ENCODE measurements around the gene APOL1. TPM values are rescaled to one million over a fixed set of nuclear protein-coding genes. Genes with fewer than 3 reads are reported as not detected.
A peak's percentile ranks its signal among the peaks of the same experiment; 100 is the strongest.

APOL1 gene
- total RNA-seq, 1 donor from 2014 or later = 85.8 TPM

DNA sequence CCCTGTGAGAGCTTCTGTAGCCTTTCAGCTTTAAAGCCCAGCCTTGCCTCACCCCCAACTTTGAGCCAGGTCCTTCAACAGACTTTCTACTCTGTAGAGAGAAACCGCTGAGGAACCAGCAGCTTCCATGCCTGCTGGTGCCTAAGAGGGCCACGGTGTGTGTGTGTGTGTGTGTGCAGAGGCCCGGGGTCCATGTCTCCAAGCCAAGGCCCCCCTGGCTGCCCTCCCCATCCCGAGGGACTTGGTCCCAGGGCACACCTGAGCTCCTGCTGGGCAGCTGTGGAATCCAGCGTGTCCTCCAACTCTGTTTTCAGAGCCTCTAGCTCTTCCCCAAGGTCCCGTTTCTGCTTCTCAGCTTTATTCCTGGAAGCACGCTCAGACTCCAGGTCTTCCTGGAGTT, 42.3 kb downstream of the APOL1 start:
- Histone ChIP-seq H3K36me3 (peaks cover 93% of the 10 kb centered on the region), H3K4me3 (no peak overlapping the region), H3K27me3 (ENCODE audit: low read depth) (no peaks in the 10 kb centered on the region), H3K4me1 (no peaks in the 10 kb centered on the region), H3K9me3 (no peaks in the 10 kb centered on the region), H3K27ac (no peak overlapping the region)
- peak; percentile 28 for DNase-seq
- no peak for ATAC-seq
- TF ChIP-seq, protein P1, sequence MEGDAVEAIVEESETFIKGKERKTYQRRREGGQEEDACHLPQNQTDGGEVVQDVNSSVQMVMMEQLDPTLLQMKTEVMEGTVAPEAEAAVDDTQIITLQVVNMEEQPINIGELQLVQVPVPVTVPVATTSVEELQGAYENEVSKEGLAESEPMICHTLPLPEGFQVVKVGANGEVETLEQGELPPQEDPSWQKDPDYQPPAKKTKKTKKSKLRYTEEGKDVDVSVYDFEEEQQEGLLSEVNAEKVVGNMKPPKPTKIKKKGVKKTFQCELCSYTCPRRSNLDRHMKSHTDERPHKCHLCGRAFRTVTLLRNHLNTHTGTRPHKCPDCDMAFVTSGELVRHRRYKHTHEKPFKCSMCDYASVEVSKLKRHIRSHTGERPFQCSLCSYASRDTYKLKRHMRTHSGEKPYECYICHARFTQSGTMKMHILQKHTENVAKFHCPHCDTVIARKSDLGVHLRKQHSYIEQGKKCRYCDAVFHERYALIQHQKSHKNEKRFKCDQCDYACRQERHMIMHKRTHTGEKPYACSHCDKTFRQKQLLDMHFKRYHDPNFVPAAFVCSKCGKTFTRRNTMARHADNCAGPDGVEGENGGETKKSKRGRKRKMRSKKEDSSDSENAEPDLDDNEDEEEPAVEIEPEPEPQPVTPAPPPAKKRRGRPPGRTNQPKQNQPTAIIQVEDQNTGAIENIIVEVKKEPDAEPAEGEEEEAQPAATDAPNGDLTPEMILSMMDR (IDR thresholded peaks at IDR 0.05) = no peak
- intact Hi-C loops (cut with DNase I) = no loop called here

DNA sequence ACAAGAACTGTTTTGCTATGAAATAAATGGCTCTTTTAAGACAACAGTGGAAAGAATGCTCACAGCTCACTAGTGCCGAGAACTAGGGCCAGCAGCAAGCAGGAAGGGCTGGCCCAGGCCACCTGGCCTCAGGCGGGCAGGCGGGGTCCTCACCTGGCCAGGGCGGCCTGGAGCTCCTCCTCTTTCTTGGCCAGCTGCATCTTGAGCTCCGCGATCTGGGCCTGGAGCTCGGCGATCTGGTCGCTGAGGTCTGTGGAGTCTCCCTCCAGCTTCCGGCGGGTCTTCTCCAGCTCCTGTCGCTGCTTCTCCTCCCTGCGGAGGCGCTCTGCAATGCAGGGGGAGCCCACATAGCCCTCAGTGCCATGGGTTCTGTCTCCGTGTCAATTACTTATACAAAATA, 43.8 kb downstream of the APOL1 start:
- Histone ChIP-seq H3K36me3 (peaks cover 100% of the 10 kb centered on the region), H3K4me3 (no peak overlapping the region), H3K27me3 (ENCODE audit: low read depth) (no peaks in the 10 kb centered on the region), H3K27ac (no peak overlapping the region), H3K4me1 (no peaks in the 10 kb centered on the region), H3K9me3 (no peaks in the 10 kb centered on the region)
- TF ChIP-seq, protein P1 (IDR thresholded peaks at IDR 0.05) = no peak
- no peak for DNase-seq
- ATAC-seq = no peak
- intact Hi-C loops (cut with DNase I) = no loop called here

DNA sequence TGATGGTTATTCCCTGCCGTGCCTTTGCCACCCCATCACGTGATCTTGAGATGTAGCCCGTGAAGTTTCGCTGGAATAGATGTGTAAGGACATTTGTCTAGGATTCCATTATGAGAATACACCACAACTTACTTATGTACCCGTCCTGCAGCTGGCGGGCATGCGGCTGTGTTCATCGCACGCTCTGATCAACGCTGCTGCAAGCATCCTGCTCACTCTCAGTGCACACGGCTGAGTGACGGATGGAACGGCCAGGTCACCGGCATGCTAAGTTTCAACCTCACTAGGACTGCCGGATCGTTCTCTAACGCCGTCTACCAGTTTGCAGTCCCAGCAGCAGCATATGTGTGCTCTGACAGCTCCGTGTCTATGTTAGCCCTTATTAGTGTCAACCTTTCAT, 44.6 kb downstream of the APOL1 start:
- Histone ChIP-seq H3K27me3 (ENCODE audit: low read depth) (no peaks in the 10 kb centered on the region), H3K36me3 (peaks cover 100% of the 10 kb centered on the region), H3K9me3 (no peaks in the 10 kb centered on the region), H3K4me1 (no peaks in the 10 kb centered on the region), H3K4me3 (no peak overlapping the region), H3K27ac (no peak overlapping the region)
- TF ChIP-seq, protein P1 (IDR thresholded peaks at IDR 0.05) = no peak
- ATAC-seq (no peak), DNase-seq (no peak)
- intact Hi-C loops (cut with DNase I) = no loop called here

DNA sequence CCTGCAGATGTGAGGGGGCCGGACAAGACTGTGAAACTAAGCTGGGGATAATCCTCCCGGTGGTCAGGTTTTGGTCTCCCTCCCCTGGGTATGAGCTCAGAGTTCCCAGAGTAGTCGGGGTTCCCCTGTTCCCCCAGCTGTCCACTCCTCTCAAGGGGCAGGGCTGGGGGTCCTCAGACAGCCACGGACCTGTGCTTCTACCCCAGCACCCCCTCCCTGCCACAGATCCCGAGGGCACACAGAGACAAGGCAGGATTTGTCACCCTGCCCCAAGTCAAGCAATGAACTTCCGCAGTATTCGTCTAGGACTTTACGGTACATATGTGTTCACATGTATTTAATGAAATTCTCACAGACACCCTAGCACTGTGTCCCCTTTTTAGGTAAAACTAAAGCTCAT, 45.2 kb downstream of the APOL1 start:
- Histone ChIP-seq H3K9me3 (no peaks in the 10 kb centered on the region), H3K36me3 (peaks cover 100% of the 10 kb centered on the region), H3K27me3 (ENCODE audit: low read depth) (no peaks in the 10 kb centered on the region), H3K4me3 (no peak overlapping the region), H3K4me1 (no peaks in the 10 kb centered on the region), H3K27ac (no peak overlapping the region)
- DNase-seq = no peak
- TF ChIP-seq, protein P1 (IDR thresholded peaks at IDR 0.05) = no peak
- no peak for ATAC-seq
- intact Hi-C loops (cut with DNase I) = no loop called here

DNA sequence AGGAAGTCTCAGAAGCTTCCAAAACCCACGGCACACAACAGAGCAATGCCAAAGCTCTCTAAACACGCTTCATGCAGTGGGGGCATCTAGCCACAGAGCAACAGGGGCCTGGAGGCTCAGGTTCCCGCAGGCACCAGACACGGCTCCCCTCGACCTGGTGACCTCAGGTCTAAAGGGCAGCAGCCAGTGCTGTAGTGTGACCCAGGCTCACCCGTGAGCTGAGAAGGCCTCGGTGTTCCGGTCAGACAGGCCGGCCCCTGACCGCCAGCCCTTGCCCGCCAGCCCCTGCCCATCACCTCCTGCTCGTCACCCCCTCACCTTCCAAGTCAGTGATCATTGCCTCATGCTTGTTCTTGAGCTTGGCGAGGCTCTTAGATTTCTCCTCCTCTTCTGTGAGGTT, 45.7 kb downstream of the APOL1 start:
- ATAC-seq = no peak
- intact Hi-C loops (cut with DNase I) = no loop called here

More for the DNA sequence above, 45.7 kb downstream of the APOL1 start:
- TF ChIP-seq, protein P1 (IDR thresholded peaks at IDR 0.05) = no peak
- peaks cover under 1% of the 10 kb centered on the region for H3K4me1 ChIP-seq
- no peak overlapping the region for H3K27ac ChIP-seq
- H3K36me3 ChIP-seq = peaks cover 100% of the 10 kb centered on the region
- H3K27me3 ChIP-seq (ENCODE audit: low read depth) = no peaks in the 10 kb centered on the region
- DNase-seq = no peak
- no peak overlapping the region for H3K4me3 ChIP-seq
- H3K9me3 ChIP-seq = no peaks in the 10 kb centered on the region

Data from lower lobe of right lung (tissue), 2 donors.